Ishikawa (cell line): ENCODE results near the gene ZNF444.

Experiments used
- CEBPB ChIP-seq: IDR thresholded peaks from 2 replicates; pipeline ENCODE4 v1.6.1; 2012
- CREB1 ChIP-seq: IDR thresholded peaks from 2 replicates; pipeline ENCODE4 v1.6.1; 2012; ENCODE audit warnings: low read depth
- EGR1 ChIP-seq: IDR thresholded peaks from 2 replicates; pipeline ENCODE4 v1.6.1; 2012
- EP300 ChIP-seq: IDR thresholded peaks from 2 replicates; pipeline ENCODE4 v1.6.1; 2012; ENCODE audit warnings: borderline replicate concordance
- FOXM1 ChIP-seq: IDR thresholded peaks from 2 replicates; pipeline ENCODE4 v1.6.1; 2012; ENCODE audit warnings: low read depth, borderline replicate concordance
- MAX ChIP-seq: IDR thresholded peaks from 2 replicates; pipeline ENCODE4 v1.6.1; 2012
- NFIC ChIP-seq: IDR thresholded peaks from 2 replicates; pipeline ENCODE4 v1.6.1; 2012
- RAD21 ChIP-seq: IDR thresholded peaks from 2 replicates; pipeline ENCODE4 v1.6.1; 2012; ENCODE audit warnings: low read depth
- REST ChIP-seq: IDR thresholded peaks from 2 replicates; pipeline ENCODE4 v1.6.1; 2012; ENCODE audit warnings: low read depth, mild to moderate bottlenecking
- TAF1 ChIP-seq: IDR thresholded peaks from 2 replicates; pipeline ENCODE4 v1.6.1; 2012; ENCODE audit warnings: low read depth, mild to moderate bottlenecking
- TCF12 ChIP-seq: IDR thresholded peaks from 2 replicates; pipeline ENCODE4 v1.6.1; 2012; ENCODE audit warnings: low read depth
- TEAD4 ChIP-seq: IDR thresholded peaks from 2 replicates; pipeline ENCODE4 v1.6.1; 2012
- YY1 ChIP-seq: IDR thresholded peaks from 2 replicates; pipeline ENCODE4 v1.6.1; 2012; ENCODE audit warnings: low read depth
- ZBTB7A ChIP-seq: IDR thresholded peaks from 2 replicates; pipeline ENCODE4 v1.6.1; 2012; ENCODE audit warnings: low read depth
- TF ChIP-seq, protein P1 (sequence below): IDR thresholded peaks from 2 replicates; pipeline ENCODE4 v1.6.1; 2012

Gene ZNF444

DNA sequence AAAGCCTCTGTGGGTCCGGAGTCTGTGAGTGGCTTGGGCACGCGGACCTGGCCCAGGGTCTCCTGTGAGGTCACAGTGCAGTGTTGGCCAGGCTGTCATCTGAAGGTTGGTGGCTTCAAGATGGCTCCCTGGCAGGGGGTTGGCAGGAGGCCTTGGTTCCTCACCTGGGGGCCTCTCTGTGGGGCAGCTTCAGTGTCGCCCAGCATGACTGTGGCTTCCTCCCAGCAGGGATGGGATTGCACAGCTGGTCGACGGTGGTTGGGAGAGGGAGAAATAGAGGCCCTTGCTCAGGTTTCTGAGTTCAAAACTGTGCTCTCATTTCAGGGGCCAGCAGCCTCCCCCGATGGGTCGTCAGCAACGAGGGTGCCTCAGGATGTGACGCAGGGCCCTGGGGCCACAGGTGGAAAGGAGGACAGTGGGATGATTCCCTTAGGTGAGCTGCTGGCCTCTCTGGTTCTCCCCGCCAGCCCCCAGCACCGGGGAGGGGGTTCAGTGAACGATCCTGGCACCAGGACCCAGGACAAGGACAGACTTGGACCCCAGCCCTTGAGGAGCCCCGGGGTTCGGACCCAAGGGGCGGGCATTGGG lies 17.2 kb downstream of the ZNF444 start:
- TF ChIP-seq REST = no peak

- TF ChIP-seq TAF1 = no peak
- peak; percentile 41; the same call in 1 of the 2 replicates for TF ChIP-seq EGR1
- no peak for TF ChIP-seq RAD21
- no peak for TF ChIP-seq YY1
- TF ChIP-seq FOXM1 = no peak
These were observed 18.0 kb downstream of the ZNF444 start for GRCh38 chr19:56159009-56159559.

DNA sequence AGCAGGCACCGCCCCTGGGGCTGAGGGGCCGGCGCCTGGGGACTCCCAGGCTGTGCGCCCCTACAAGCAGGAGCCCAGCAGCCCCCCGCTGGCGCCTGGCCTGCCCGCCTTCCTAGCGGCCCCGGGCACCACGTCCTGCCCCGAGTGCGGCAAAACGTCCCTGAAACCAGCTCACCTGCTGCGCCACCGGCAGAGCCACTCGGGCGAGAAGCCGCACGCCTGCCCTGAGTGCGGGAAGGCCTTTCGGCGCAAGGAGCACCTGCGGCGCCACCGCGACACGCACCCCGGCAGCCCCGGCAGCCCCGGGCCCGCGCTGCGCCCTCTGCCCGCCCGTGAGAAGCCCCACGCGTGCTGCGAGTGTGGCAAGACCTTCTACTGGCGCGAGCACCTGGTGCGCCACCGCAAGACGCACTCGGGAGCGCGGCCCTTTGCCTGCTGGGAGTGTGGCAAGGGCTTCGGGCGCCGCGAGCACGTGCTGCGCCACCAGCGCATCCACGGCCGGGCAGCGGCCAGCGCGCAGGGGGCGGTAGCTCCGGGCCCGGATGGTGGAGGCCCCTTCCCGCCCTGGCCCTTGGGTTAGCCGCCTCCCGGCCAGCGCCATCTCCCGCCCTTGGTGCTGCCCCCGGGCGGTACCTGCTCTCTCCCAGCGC lies 18.7 kb downstream of the ZNF444 start:
- no peak for TF ChIP-seq YY1
- TF ChIP-seq MAX = no peak
- TF ChIP-seq FOXM1 = no peak
- no peak for TF ChIP-seq TAF1
- TF ChIP-seq TCF12 = no peak
- TF ChIP-seq TEAD4 = no peak
- no peak for TF ChIP-seq CEBPB
- no peak for TF ChIP-seq REST
- TF ChIP-seq EGR1 = no peak
- no peak for TF ChIP-seq RAD21
- no peak for TF ChIP-seq ZBTB7A
- TF ChIP-seq, protein P1, sequence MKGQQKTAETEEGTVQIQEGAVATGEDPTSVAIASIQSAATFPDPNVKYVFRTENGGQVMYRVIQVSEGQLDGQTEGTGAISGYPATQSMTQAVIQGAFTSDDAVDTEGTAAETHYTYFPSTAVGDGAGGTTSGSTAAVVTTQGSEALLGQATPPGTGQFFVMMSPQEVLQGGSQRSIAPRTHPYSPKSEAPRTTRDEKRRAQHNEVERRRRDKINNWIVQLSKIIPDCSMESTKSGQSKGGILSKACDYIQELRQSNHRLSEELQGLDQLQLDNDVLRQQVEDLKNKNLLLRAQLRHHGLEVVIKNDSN = no peak
- TF ChIP-seq EP300 = no peak
- no peak for TF ChIP-seq NFIC
- TF ChIP-seq CREB1 = no peak

- no peak for TF ChIP-seq MAX
- TF ChIP-seq REST = peak; percentile 46
These were observed 20.4 kb downstream of the ZNF444 start for GRCh38 chr19:56161534-56161933.

GRCh38 chr19:56162258-56162657 lies 21.2 kb downstream of the ZNF444 start:
- TF ChIP-seq TCF12 (no peak), MAX (no peak), ZBTB7A (no peak), EGR1 (no peak), TAF1 (no peak), REST (no peak), YY1 (no peak), EP300 (no peak)
- TF ChIP-seq, protein P1 = no peak
